Measurements from ENCODE around the gene NLRC5.
"Not testable (repeated sequence)": the region's sequence is repeated elsewhere in the genome, so short reads cannot be mapped to it uniquely, and the experiment has no call there.

NLRC5 gene

GRCh38 chr16:57005597-57005996, 16.2 kb downstream of the NLRC5 start:
- not testable (repeated sequence) for H3K4me3 ChIP-seq (ENCODE audit: control insufficient read depth in 1 of 7, extremely low read depth in 1 of 7, insufficient read depth in 4 of 7, low read depth in 2 of 7, low read length in 6 of 7); H3K36me3 ChIP-seq (ENCODE audit: control insufficient read depth in 4 of 4, insufficient read depth in 4 of 4, low read length in 3 of 4); H3K4me1 ChIP-seq (ENCODE audit: control extremely low read depth in 1 of 4, control insufficient read depth in 4 of 4, insufficient read depth in 4 of 4, low read length in 3 of 4); H3K9me3 ChIP-seq (ENCODE audit: control extremely low read depth in 1 of 5, control insufficient read depth in 4 of 5, insufficient read depth in 2 of 5, low read depth in 1 of 5, low read length in 4 of 5); DNase-seq; H3K27me3 ChIP-seq (replicated peaks in 2 of 5; ENCODE audit: control insufficient read depth in 4 of 5, insufficient read depth in 5 of 5, low read length in 4 of 5); H3K27ac ChIP-seq (ENCODE audit: insufficient read depth in 1 of 2, low read depth in 1 of 2, low read length in 2 of 2, poor library complexity in 1 of 2, severe bottlenecking in 2 of 2)
- CTCF ChIA-PET: interaction anchor here (0.9 to 2.0 kb wide), 4 partner anchors 18 to 236 kb away, joined by 5 to 7 read pairs (median 5); no protein-coding TSS in a partner anchor
- POLR2A ChIA-PET: interaction anchor here (0.7 kb wide), 1 partner anchor 16 kb away, joined by 3 read pairs; no protein-coding TSS in a partner anchor
- no CpG with 5 or more reads among the region's 2 CpGs for whole genome bisulfite sequencing (ENCODE audit: insufficient coverage)

- DNase-seq: no peak
- Histone ChIP-seq H3K4me3 (ENCODE audit: control insufficient read depth in 1 of 7, extremely low read depth in 1 of 7, insufficient read depth in 4 of 7, low read depth in 2 of 7, low read length in 6 of 7) (no peak overlapping the region), H3K36me3 (ENCODE audit: control insufficient read depth in 4 of 4, insufficient read depth in 4 of 4, low read length in 3 of 4) (peaks cover 0 to 5% (median 2%) of the 10 kb centered on the region in 4 experiments), H3K27ac (ENCODE audit: insufficient read depth in 1 of 2, low read depth in 1 of 2, low read length in 2 of 2, poor library complexity in 1 of 2, severe bottlenecking in 2 of 2) (no peak overlapping the region), H3K9me3 (ENCODE audit: control extremely low read depth in 1 of 5, control insufficient read depth in 4 of 5, insufficient read depth in 2 of 5, low read depth in 1 of 5, low read length in 4 of 5) (no peaks in the 10 kb centered on the region), H3K27me3 (replicated peaks in 2 of 5; ENCODE audit: control insufficient read depth in 4 of 5, insufficient read depth in 5 of 5, low read length in 4 of 5) (no peaks in the 10 kb centered on the region), H3K4me1 (ENCODE audit: control extremely low read depth in 1 of 4, control insufficient read depth in 4 of 4, insufficient read depth in 4 of 4, low read length in 3 of 4) (peaks cover 0 to 4% (median 0%) of the 10 kb centered on the region in 4 experiments)
- CTCF ChIA-PET: interaction anchor here (0.6 kb wide), 1 partner anchor 49 kb away, joined by 3 read pairs; no protein-coding TSS in a partner anchor
- 100% methylated on average over 1 of the region's 5 CpGs for WGBS (ENCODE audit: insufficient coverage)
- POLR2A ChIA-PET: no interaction called here
Observed at GRCh38 chr16:57007050-57007449, 17.7 kb downstream of the NLRC5 start.

GRCh38 chr16:57007530-57007929, 18.2 kb downstream of the NLRC5 start:
- DNase-seq: no peak
- 100% methylated on average over 1 of the region's 3 CpGs for WGBS (ENCODE audit: insufficient coverage)
- Histone ChIP-seq H3K27me3 (replicated peaks in 2 of 5; ENCODE audit: control insufficient read depth in 4 of 5, insufficient read depth in 5 of 5, low read length in 4 of 5) (no peaks in the 10 kb centered on the region), H3K4me3 (ENCODE audit: control insufficient read depth in 1 of 7, extremely low read depth in 1 of 7, insufficient read depth in 4 of 7, low read depth in 2 of 7, low read length in 6 of 7) (no peak overlapping the region), H3K36me3 (ENCODE audit: control insufficient read depth in 4 of 4, insufficient read depth in 4 of 4, low read length in 3 of 4) (peaks cover 0 to 5% (median 2%) of the 10 kb centered on the region in 4 experiments), H3K4me1 (ENCODE audit: control extremely low read depth in 1 of 4, control insufficient read depth in 4 of 4, insufficient read depth in 4 of 4, low read length in 3 of 4) (peaks cover 0 to 4% (median 0%) of the 10 kb centered on the region in 4 experiments), H3K27ac (ENCODE audit: insufficient read depth in 1 of 2, low read depth in 1 of 2, low read length in 2 of 2, poor library complexity in 1 of 2, severe bottlenecking in 2 of 2) (no peak overlapping the region), H3K9me3 (ENCODE audit: control extremely low read depth in 1 of 5, control insufficient read depth in 4 of 5, insufficient read depth in 2 of 5, low read depth in 1 of 5, low read length in 4 of 5) (no peaks in the 10 kb centered on the region)
- ChIA-PET POLR2A (no interaction called here), CTCF (no interaction called here)

- DNase-seq: no peak
- peaks cover 0 to 5% (median 2%) of the 10 kb centered on the region in 4 experiments for H3K36me3 ChIP-seq (ENCODE audit: control insufficient read depth in 4 of 4, insufficient read depth in 4 of 4, low read length in 3 of 4)
- H3K4me1 ChIP-seq (ENCODE audit: control extremely low read depth in 1 of 4, control insufficient read depth in 4 of 4, insufficient read depth in 4 of 4, low read length in 3 of 4): peaks cover 0 to 4% (median 0%) of the 10 kb centered on the region in 4 experiments
- no peaks in the 10 kb centered on the region for H3K9me3 ChIP-seq (ENCODE audit: control extremely low read depth in 1 of 5, control insufficient read depth in 4 of 5, insufficient read depth in 2 of 5, low read depth in 1 of 5, low read length in 4 of 5)
- no peak overlapping the region for H3K27ac ChIP-seq (ENCODE audit: insufficient read depth in 1 of 2, low read depth in 1 of 2, low read length in 2 of 2, poor library complexity in 1 of 2, severe bottlenecking in 2 of 2)
- no peaks in the 10 kb centered on the region for H3K27me3 ChIP-seq (replicated peaks in 2 of 5; ENCODE audit: control insufficient read depth in 4 of 5, insufficient read depth in 5 of 5, low read length in 4 of 5)
- ChIA-PET CTCF (no interaction called here), POLR2A (no interaction called here)
- H3K4me3 ChIP-seq (ENCODE audit: control insufficient read depth in 1 of 7, extremely low read depth in 1 of 7, insufficient read depth in 4 of 7, low read depth in 2 of 7, low read length in 6 of 7): no peak overlapping the region
- WGBS (ENCODE audit: insufficient coverage): no CpG with 5 or more reads among the region's 1 CpG
Observed at GRCh38 chr16:57008440-57008839, 19.1 kb downstream of the NLRC5 start.

- H3K27me3 ChIP-seq (replicated peaks in 2 of 5; ENCODE audit: control insufficient read depth in 4 of 5, insufficient read depth in 5 of 5, low read length in 4 of 5): no peaks in the 10 kb centered on the region
- H3K4me1 ChIP-seq (ENCODE audit: control extremely low read depth in 1 of 4, control insufficient read depth in 4 of 4, insufficient read depth in 4 of 4, low read length in 3 of 4): no peaks in the 10 kb centered on the region
- ChIA-PET CTCF (interaction anchor here (1.6 to 2.0 kb wide), 3 partner anchors 16 to 26 kb away, joined by 4 to 5 read pairs (median 5); no protein-coding TSS in a partner anchor), POLR2A (interaction anchor here (0.6 kb wide), 2 partner anchors 93 to 1998 kb away, joined by 3 to 4 read pairs; no protein-coding TSS in a partner anchor)
- no peak for DNase-seq
- no peak overlapping the region for H3K27ac ChIP-seq (ENCODE audit: insufficient read depth in 1 of 2, low read depth in 1 of 2, low read length in 2 of 2, poor library complexity in 1 of 2, severe bottlenecking in 2 of 2)
- no peaks in the 10 kb centered on the region for H3K9me3 ChIP-seq (ENCODE audit: control extremely low read depth in 1 of 5, control insufficient read depth in 4 of 5, insufficient read depth in 2 of 5, low read depth in 1 of 5, low read length in 4 of 5)
- H3K36me3 ChIP-seq (ENCODE audit: control insufficient read depth in 4 of 4, insufficient read depth in 4 of 4, low read length in 3 of 4): no peaks in the 10 kb centered on the region
- no peak overlapping the region for H3K4me3 ChIP-seq (ENCODE audit: control insufficient read depth in 1 of 7, extremely low read depth in 1 of 7, insufficient read depth in 4 of 7, low read depth in 2 of 7, low read length in 6 of 7)
- WGBS (ENCODE audit: insufficient coverage): 100% methylated on average over 2 of the region's 2 CpGs
Observed at GRCh38 chr16:57009643-57010170, 20.4 kb downstream of the NLRC5 start.

GRCh38 chr16:57012353-57012752, 23.0 kb downstream of the NLRC5 start:
- ChIA-PET CTCF (no interaction called here), POLR2A (no interaction called here)
- Histone ChIP-seq H3K36me3 (ENCODE audit: control insufficient read depth in 4 of 4, insufficient read depth in 4 of 4, low read length in 3 of 4) (peaks cover 0 to 8% (median 6%) of the 10 kb centered on the region in 4 experiments), H3K9me3 (ENCODE audit: control extremely low read depth in 1 of 5, control insufficient read depth in 4 of 5, insufficient read depth in 2 of 5, low read depth in 1 of 5, low read length in 4 of 5) (no peaks in the 10 kb centered on the region), H3K27me3 (replicated peaks in 2 of 5; ENCODE audit: control insufficient read depth in 4 of 5, insufficient read depth in 5 of 5, low read length in 4 of 5) (no peaks in the 10 kb centered on the region), H3K27ac (ENCODE audit: insufficient read depth in 1 of 2, low read depth in 1 of 2, low read length in 2 of 2, poor library complexity in 1 of 2, severe bottlenecking in 2 of 2) (no peak overlapping the region), H3K4me1 (ENCODE audit: control extremely low read depth in 1 of 4, control insufficient read depth in 4 of 4, insufficient read depth in 4 of 4, low read length in 3 of 4) (no peaks in the 10 kb centered on the region), H3K4me3 (ENCODE audit: control insufficient read depth in 1 of 7, extremely low read depth in 1 of 7, insufficient read depth in 4 of 7, low read depth in 2 of 7, low read length in 6 of 7) (no peak overlapping the region)
- DNase-seq: no peak
- 98% methylated on average over 10 of the region's 13 CpGs for WGBS (ENCODE audit: insufficient coverage)

- H3K4me1 ChIP-seq (ENCODE audit: control extremely low read depth in 1 of 4, control insufficient read depth in 4 of 4, insufficient read depth in 4 of 4, low read length in 3 of 4): no peaks in the 10 kb centered on the region
- H3K27ac ChIP-seq (ENCODE audit: insufficient read depth in 1 of 2, low read depth in 1 of 2, low read length in 2 of 2, poor library complexity in 1 of 2, severe bottlenecking in 2 of 2): no peak overlapping the region
- no peak overlapping the region for H3K4me3 ChIP-seq (ENCODE audit: control insufficient read depth in 1 of 7, extremely low read depth in 1 of 7, insufficient read depth in 4 of 7, low read depth in 2 of 7, low read length in 6 of 7)
- H3K36me3 ChIP-seq (ENCODE audit: control insufficient read depth in 4 of 4, insufficient read depth in 4 of 4, low read length in 3 of 4): peaks cover 7 to 15% (median 14%) of the 10 kb centered on the region in 4 experiments
- WGBS (ENCODE audit: insufficient coverage): 91% methylated on average over 1 of the region's 2 CpGs
- CTCF ChIA-PET: no interaction called here
- H3K27me3 ChIP-seq (replicated peaks in 2 of 5; ENCODE audit: control insufficient read depth in 4 of 5, insufficient read depth in 5 of 5, low read length in 4 of 5): no peaks in the 10 kb centered on the region
- no peak for DNase-seq
- POLR2A ChIA-PET: no interaction called here
- H3K9me3 ChIP-seq (ENCODE audit: control extremely low read depth in 1 of 5, control insufficient read depth in 4 of 5, insufficient read depth in 2 of 5, low read depth in 1 of 5, low read length in 4 of 5): no peaks in the 10 kb centered on the region
Observed at GRCh38 chr16:57013229-57013628, 23.9 kb downstream of the NLRC5 start.

Data from common myeloid progenitor, CD34-positive (primary cell).